A673 (cell line): ENCODE data around the gene USH1G. TPM values are rescaled to one million over a fixed set of nuclear protein-coding genes. Genes with fewer than 3 reads are reported as not detected.

Source experiments
- BruUV-seq: library from RNA; stranded (reverse); fragments of 400-500 nt; replicated peaks from 2 replicates; lab custom pipeline; 2021; lab: Mats Ljungman, UMichigan
- CTCF ChIA-PET: fragments of 300-600 bp; sonication (Branson Sonifier 250); formaldehyde crosslinking; loops from one replicate; lab custom pipeline; 2022; ENCODE audit warnings: antibody characterized with exemption; lab: Charles Lee
- POLR2A ChIA-PET: fragments of 300-600 bp; sonication (Branson Sonifier 250); formaldehyde crosslinking; loops from one replicate; lab custom pipeline; 2022; ENCODE audit warnings: antibody characterized with exemption; ENCODE audit not compliant: low non-redundant PET; lab: Charles Lee
- DNase-seq: peaks from one replicate; pipeline ENCODE4 v3.0.0-alpha.2; 2015; ENCODE audit warnings: low spot score
- H3K27ac ChIP-seq: fragments of 200-600 bp; sonication (generic); 2 replicates; pipeline ENCODE4 v1.5.1; 2016; ENCODE audit warnings: mixed run types, low read depth, mild to moderate bottlenecking, mixed read lengths, antibody characterized with exemption, low read length; ENCODE audit not compliant: poor library complexity, severe bottlenecking
- H3K27me3 ChIP-seq: fragments of 200-600 bp; sonication (generic); replicated peaks from 2 replicates; pipeline ENCODE4 v1.6.1; 2017; ENCODE audit warnings: mixed run types, low read depth, mild to moderate bottlenecking, mixed read lengths, antibody characterized with exemption, low read length; ENCODE audit not compliant: insufficient read depth, poor library complexity
- H3K36me3 ChIP-seq: fragments of 200-600 bp; sonication (generic); 2 replicates; pipeline ENCODE4 v1.6.1; 2016; ENCODE audit warnings: mixed run types, mild to moderate bottlenecking, mixed read lengths, antibody characterized with exemption, low read length; ENCODE audit not compliant: insufficient read depth, poor library complexity, severe bottlenecking
- H3K4me1 ChIP-seq: fragments of 200-600 bp; sonication (generic); 2 replicates; pipeline ENCODE4 v1.6.1; 2017; ENCODE audit warnings: mixed run types, mild to moderate bottlenecking, mixed read lengths, antibody characterized with exemption, low read length; ENCODE audit not compliant: insufficient read depth, poor library complexity, severe bottlenecking
- H3K4me3 ChIP-seq: fragments of 200-600 bp; sonication (generic); 2 replicates; pipeline ENCODE4 v1.5.1; 2016; ENCODE audit warnings: low read depth, mixed run types, mild to moderate bottlenecking, mixed read lengths, low read length; ENCODE audit not compliant: poor library complexity, severe bottlenecking
- H3K9me3 ChIP-seq: fragments of 200-600 bp; sonication (generic); 2 replicates; pipeline ENCODE4 v1.6.1; 2016; ENCODE audit warnings: mixed run types, low read depth, mild to moderate bottlenecking, mixed read lengths, antibody characterized with exemption, low read length; ENCODE audit not compliant: poor library complexity, severe bottlenecking
- CTCF ChIP-seq: fragments of 300-800, 200-600 bp; sonication (generic); conservative IDR thresholded peaks from 2 replicates; pipeline ENCODE4 v1.5.1; 2017; ENCODE audit warnings: low read depth, mild to moderate bottlenecking, antibody characterized with exemption, low read length, moderate library complexity, mixed read lengths
- EZH2 ChIP-seq: fragments of 200-600 bp; sonication (generic); IDR thresholded peaks from 2 replicates; pipeline ENCODE4 v1.6.1; 2017; ENCODE audit warnings: borderline replicate concordance, low read depth, mild to moderate bottlenecking, mixed read lengths, antibody characterized with exemption, low read length; ENCODE audit not compliant: poor library complexity, severe bottlenecking
- intact Hi-C: fragments of 100-400 bp; cut with micrococcal nuclease; formaldehyde crosslinking; loops from one replicate; pipeline ENCODE4 v1.10.0; 2022; ENCODE audit not compliant: unreplicated experiment
- total RNA-seq: library from RNA; stranded (reverse); gene quantifications from 2 replicates; pipeline ENCODE4 v1.2.3, GENCODE V29; 2021

The USH1G gene
- total RNA-seq, 1 experiment from 2014 or later, result not detected

- H3K9me3 ChIP-seq, result no peaks in the 10 kb centered on the region
- intact Hi-C loops, result no loop called here
Measured at GRCh38 chr17:74900208-74900607, 22.8 kb downstream of the USH1G start.

GRCh38 chr17:74898376-74898946 is 24.6 kb downstream of the USH1G start:
- no peak for TF ChIP-seq CTCF
- TF ChIP-seq EZH2, result no peak
- Histone ChIP-seq H3K27ac (no peak overlapping the region), H3K9me3 (no peaks in the 10 kb centered on the region), H3K4me3 (no peak overlapping the region), H3K27me3 (peaks cover 63% of the 10 kb centered on the region), H3K36me3 (no peaks in the 10 kb centered on the region), H3K4me1 (no peaks in the 10 kb centered on the region)
- POLR2A ChIA-PET, result no interaction called here
- DNase-seq, result no peak
- CTCF ChIA-PET, result no interaction called here
- intact Hi-C loops, result no loop called here
- BruUV-seq, result no TSS peak

More at GRCh38 chr17:74900208-74900607, 22.8 kb downstream of the USH1G start:
- no peak for DNase-seq
- Histone ChIP-seq H3K4me1 (no peaks in the 10 kb centered on the region), H3K27ac (no peak overlapping the region), H3K27me3 (peaks cover 45% of the 10 kb centered on the region), H3K4me3 (no peak overlapping the region), H3K36me3 (no peaks in the 10 kb centered on the region)
- CTCF ChIA-PET, result interaction anchor here (1.2 kb wide), 1 partner anchor 214 kb away, joined by 3 read pairs; no protein-coding TSS in a partner anchor
- no TSS peak for BruUV-seq
- POLR2A ChIA-PET, result no interaction called here
- TF ChIP-seq CTCF, result no peak
- TF ChIP-seq EZH2, result no peak

GRCh38 chr17:74893936-74894671 is 29.0 kb downstream of the USH1G start:
- peaks cover 74% of the 10 kb centered on the region for H3K27me3 ChIP-seq
- no peak overlapping the region for H3K4me3 ChIP-seq
- TF ChIP-seq EZH2 (peak; percentile 5), CTCF (no peak)
- intact Hi-C loops, result no loop called here
- H3K36me3 ChIP-seq, result no peaks in the 10 kb centered on the region
- no TSS peak for BruUV-seq
- no peak overlapping the region for H3K27ac ChIP-seq
- no peaks in the 10 kb centered on the region for H3K9me3 ChIP-seq
- DNase-seq, result no peak
- CTCF ChIA-PET, result no interaction called here
- H3K4me1 ChIP-seq, result no peaks in the 10 kb centered on the region
- POLR2A ChIA-PET, result no interaction called here
